ENCODE measurements around the gene LMOD1.

The LMOD1 gene

GRCh38 chr1:201914456-201915235, 31.7 kb downstream of the LMOD1 start:
- no peak for TF ChIP-seq CTCF (IDR thresholded peaks at IDR 0.05; ENCODE audit: borderline replicate concordance, insufficient read depth, low read depth, low read length)
- no peak overlapping the region for H3K4me3 ChIP-seq (ENCODE audit: low read depth, low read length)

GRCh38 chr1:201912832-201913231, 33.5 kb downstream of the LMOD1 start:
- TF ChIP-seq CTCF (IDR thresholded peaks at IDR 0.05; ENCODE audit: borderline replicate concordance, insufficient read depth, low read depth, low read length): no peak
- no peak overlapping the region for H3K4me3 ChIP-seq (ENCODE audit: low read depth, low read length)

- no peak for TF ChIP-seq CTCF (IDR thresholded peaks at IDR 0.05; ENCODE audit: borderline replicate concordance, insufficient read depth, low read depth, low read length)
- no peak overlapping the region for H3K4me3 ChIP-seq (ENCODE audit: low read depth, low read length)
Measured at GRCh38 chr1:201911826-201912571, 34.3 kb downstream of the LMOD1 start.

GRCh38 chr1:201907621-201908020, 38.7 kb downstream of the LMOD1 start:
- TF ChIP-seq CTCF (IDR thresholded peaks at IDR 0.05; ENCODE audit: borderline replicate concordance, insufficient read depth, low read depth, low read length): no peak
- H3K4me3 ChIP-seq (ENCODE audit: low read depth, low read length): no peak overlapping the region

DNA sequence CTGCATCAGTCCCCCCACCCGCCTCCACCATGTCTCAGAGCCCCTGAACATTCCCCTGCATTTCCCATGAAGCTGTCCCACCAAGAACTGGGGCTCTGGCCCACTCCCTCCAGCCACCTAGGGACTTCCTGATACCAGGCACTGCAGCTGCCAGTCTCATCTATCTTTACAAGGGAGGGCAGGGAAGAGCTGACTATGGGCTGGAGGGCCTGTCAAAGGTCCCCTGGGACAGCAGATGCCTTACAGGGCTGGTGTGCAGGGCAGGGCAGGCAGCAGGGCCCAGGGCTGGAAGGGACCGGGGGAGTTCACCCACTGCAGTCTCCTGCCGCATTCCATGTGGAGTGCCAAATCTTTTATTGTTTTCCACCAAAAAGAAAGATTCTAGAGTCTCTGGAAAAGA, 40.0 kb downstream of the LMOD1 start:
- no peak for TF ChIP-seq CTCF (IDR thresholded peaks at IDR 0.05; ENCODE audit: borderline replicate concordance, insufficient read depth, low read depth, low read length)
- no peak overlapping the region for H3K4me3 ChIP-seq (ENCODE audit: low read depth, low read length)

- no peak for TF ChIP-seq CTCF (IDR thresholded peaks at IDR 0.05; ENCODE audit: borderline replicate concordance, insufficient read depth, low read depth, low read length)
- H3K4me3 ChIP-seq (ENCODE audit: low read depth, low read length): no peak overlapping the region
Measured at GRCh38 chr1:201905234-201905890, 41.0 kb downstream of the LMOD1 start.
